Erythroblast (primary cell): ENCODE results near the gene KCNMA1.

Source experiments
- GATA1 ChIP-seq: IDR thresholded peaks from 2 replicates; pipeline ENCODE4 v1.6.1; 2011; ENCODE audit warnings: low read depth, mild to moderate bottlenecking, control low read depth, low read length, moderate library complexity
- POLR2A ChIP-seq: IDR thresholded peaks from 2 replicates; pipeline ENCODE4 v1.6.1; 2011; ENCODE audit warnings: mild to moderate bottlenecking, low read length

- TF ChIP-seq POLR2A (no peak), GATA1 (no peak)
Measured at GRCh38 chr10:77611670-77612069, 25.9 kb downstream of the KCNMA1 start.
